ENCODE data around the gene NPAS3.

DNA sequence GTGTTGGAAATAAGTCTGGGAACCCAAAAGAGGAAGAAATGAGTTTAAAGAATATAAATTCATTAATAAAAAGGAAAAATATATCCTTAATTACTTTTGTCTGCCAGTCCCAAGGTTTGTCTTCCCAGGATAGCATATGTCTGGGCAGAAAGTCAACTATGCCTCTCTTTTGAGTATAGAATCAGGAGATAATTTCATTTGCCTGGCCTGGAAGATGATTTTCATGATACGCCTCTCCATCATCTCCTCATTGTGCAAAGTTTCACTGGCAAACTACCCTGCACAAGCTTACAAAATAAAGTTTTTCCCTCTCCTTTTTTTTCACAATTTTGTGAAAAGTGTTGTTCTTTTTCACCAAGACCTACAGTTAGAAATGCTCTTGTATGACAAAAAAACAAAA lies 671.4 kb downstream of the NPAS3 start:
- TF ChIP-seq, protein P1, sequence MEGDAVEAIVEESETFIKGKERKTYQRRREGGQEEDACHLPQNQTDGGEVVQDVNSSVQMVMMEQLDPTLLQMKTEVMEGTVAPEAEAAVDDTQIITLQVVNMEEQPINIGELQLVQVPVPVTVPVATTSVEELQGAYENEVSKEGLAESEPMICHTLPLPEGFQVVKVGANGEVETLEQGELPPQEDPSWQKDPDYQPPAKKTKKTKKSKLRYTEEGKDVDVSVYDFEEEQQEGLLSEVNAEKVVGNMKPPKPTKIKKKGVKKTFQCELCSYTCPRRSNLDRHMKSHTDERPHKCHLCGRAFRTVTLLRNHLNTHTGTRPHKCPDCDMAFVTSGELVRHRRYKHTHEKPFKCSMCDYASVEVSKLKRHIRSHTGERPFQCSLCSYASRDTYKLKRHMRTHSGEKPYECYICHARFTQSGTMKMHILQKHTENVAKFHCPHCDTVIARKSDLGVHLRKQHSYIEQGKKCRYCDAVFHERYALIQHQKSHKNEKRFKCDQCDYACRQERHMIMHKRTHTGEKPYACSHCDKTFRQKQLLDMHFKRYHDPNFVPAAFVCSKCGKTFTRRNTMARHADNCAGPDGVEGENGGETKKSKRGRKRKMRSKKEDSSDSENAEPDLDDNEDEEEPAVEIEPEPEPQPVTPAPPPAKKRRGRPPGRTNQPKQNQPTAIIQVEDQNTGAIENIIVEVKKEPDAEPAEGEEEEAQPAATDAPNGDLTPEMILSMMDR (IDR thresholded peaks at IDR 0.05) = no peak
- TF ChIP-seq POLR2AphosphoS5 (IDR thresholded peaks at IDR 0.05) = no peak
